ENCODE data around the gene GOLGA8H.
A peak's percentile ranks its signal among the peaks of the same experiment; 100 is the strongest.
"Not testable (repeated sequence)": the region's sequence is repeated elsewhere in the genome, so short reads cannot be mapped to it uniquely, and the experiment has no call there.

Gene GOLGA8H

DNA sequence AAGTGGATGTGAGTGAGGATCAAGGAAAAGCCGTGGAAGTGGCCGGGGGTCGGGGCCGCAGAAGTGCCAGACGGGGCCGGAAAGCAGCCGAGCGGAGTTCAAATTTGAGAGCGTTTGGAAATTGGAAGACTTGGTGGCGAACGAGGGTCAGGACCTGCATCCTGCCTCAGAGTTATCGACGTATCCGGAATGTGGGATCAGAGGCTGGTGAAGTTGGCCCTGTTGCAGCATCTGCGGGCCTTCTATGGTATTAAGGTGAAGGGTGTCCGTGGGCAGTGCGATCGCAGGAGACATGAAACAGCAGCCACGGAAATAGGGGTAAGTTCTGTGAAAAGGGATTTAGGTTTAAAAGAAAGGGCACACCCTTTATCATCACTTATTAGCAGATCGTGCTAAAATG lies 22.8 kb downstream of the GOLGA8H start:
- not testable (repeated sequence) for H3K9ac ChIP-seq (ENCODE audit: low read length in 2 of 2); H3K4me1 ChIP-seq (ENCODE audit: control insufficient read depth, insufficient read depth, low read length); H3K36me3 ChIP-seq (ENCODE audit: control insufficient read depth in 2 of 2, insufficient read depth in 2 of 2, low read length in 2 of 2); H3K9me3 ChIP-seq (ENCODE audit: control insufficient read depth in 2 of 2, low read length in 2 of 2); H3K27ac ChIP-seq (ENCODE audit: low read length); H3K27me3 ChIP-seq (ENCODE audit: control insufficient read depth in 1 of 2, insufficient read depth in 2 of 2, low read length in 2 of 2)
- H3K4me3 ChIP-seq (ENCODE audit: low read length in 2 of 2) = peak overlapping the region; percentile 56 to 76

DNA sequence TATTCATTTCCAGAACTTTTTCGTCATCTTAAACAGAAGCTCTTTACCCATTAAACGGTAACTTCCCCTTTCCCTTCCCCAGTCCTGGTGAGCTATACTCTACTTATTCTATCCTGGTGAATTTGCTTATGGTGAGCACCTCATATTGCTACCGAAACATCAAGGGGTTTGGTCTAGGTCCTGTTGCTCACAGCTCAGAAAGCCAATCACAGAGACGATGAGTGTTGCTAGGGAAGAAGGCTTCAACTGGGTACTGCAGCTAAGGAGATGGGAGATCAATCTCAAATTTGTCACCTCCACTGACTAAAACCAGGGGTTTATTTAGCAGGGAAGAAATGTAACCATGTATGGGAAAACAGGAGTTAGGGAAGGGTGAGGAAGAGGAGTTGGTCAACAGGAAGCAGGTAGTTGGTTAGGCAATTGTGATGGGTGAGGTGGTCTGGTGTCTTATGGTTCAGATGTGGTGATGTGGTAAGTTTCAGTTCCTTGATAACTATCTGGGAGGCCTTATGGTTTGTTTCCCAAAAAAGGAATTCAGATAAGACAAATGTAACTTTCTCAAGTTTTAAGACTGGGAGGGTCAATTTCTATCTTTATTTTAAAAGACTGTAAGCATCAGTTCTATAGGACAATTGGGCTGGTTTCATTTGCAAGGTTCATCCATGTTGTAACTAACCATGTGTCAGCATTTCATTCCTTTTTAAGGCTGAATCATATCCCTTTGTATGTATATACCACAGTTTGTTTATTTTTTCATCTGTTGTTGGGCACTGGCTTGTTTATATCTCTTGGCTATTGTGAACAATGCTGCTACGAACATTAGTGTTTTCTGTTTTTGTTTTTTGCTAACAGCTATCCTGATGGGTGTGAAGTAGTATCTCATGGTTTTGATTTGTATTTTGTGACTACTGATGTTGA lies 46.4 kb downstream of the GOLGA8H start:
- no peaks in the 10 kb centered on the region for H3K36me3 ChIP-seq (ENCODE audit: control insufficient read depth in 2 of 2, insufficient read depth in 2 of 2, low read length in 2 of 2)
- no peak overlapping the region for H3K27ac ChIP-seq (ENCODE audit: low read length)
- no peak overlapping the region for H3K9ac ChIP-seq (ENCODE audit: low read length in 2 of 2)
- H3K27me3 ChIP-seq (ENCODE audit: control insufficient read depth in 1 of 2, insufficient read depth in 2 of 2, low read length in 2 of 2) = no peaks in the 10 kb centered on the region
- H3K9me3 ChIP-seq (ENCODE audit: control insufficient read depth in 2 of 2, low read length in 2 of 2) = no peaks in the 10 kb centered on the region
- no peaks in the 10 kb centered on the region for H3K4me1 ChIP-seq (ENCODE audit: control insufficient read depth, insufficient read depth, low read length)
- no peak overlapping the region for H3K4me3 ChIP-seq (ENCODE audit: low read length in 2 of 2)

DNA sequence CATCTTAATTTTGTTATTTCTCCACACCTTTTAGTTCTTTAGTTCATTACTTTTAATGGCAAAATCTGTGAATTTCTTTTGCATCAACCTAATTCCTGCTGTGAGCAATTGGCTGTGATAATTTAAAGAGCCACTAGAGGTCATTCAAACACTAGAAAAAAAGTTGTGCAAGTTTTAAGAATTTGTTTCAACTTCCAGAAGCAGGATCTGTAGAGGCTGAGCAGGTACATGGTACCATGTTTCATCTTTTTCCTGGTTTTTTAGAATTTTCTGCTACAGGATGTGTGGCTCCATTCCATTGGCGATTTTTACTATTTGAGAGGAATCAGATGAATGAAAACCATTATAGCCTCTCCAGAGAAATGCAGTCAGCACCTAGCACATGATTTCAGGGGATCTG lies 57.3 kb downstream of the GOLGA8H start:
- H3K27me3 ChIP-seq (ENCODE audit: control insufficient read depth in 1 of 2, insufficient read depth in 2 of 2, low read length in 2 of 2); H3K36me3 ChIP-seq (ENCODE audit: control insufficient read depth in 2 of 2, insufficient read depth in 2 of 2, low read length in 2 of 2); H3K4me1 ChIP-seq (ENCODE audit: control insufficient read depth, insufficient read depth, low read length); H3K9me3 ChIP-seq (ENCODE audit: control insufficient read depth in 2 of 2, low read length in 2 of 2); H3K27ac ChIP-seq (ENCODE audit: low read length); H3K4me3 ChIP-seq (ENCODE audit: low read length in 2 of 2); H3K9ac ChIP-seq (ENCODE audit: low read length in 2 of 2): not testable (repeated sequence)

All from stomach smooth muscle (tissue), 2 donors.